Ascending aorta (tissue), 2 donors: ENCODE results near the gene ARFRP1. TPM values are rescaled to one million over a fixed set of nuclear protein-coding genes. Genes with fewer than 3 reads are reported as not detected.

ENCODE experiments used
- DNase-seq, 2 donors: peaks; one replicate each; pipeline ENCODE4 v3.0.0-alpha.2; 2019; ENCODE audit warnings: low spot score in 2 of 2
- H3K27ac ChIP-seq, 2 donors: fragments of 200-600 bp; sonication (generic); one replicate each; pipeline ENCODE4 v1.5.1; 2016 to 2017; ENCODE audit warnings: mild to moderate bottlenecking in 1 of 2
- H3K27me3 ChIP-seq: fragments of 200-600 bp; sonication (generic); one replicate; pipeline ENCODE4 v1.5.1; 2017
- H3K36me3 ChIP-seq, 2 donors: fragments of 200-600 bp; sonication (generic); one replicate each; pipeline ENCODE4 v1.5.1; 2016
- H3K4me1 ChIP-seq, 2 donors: fragments of 200-600 bp; sonication (generic); one replicate each; pipeline ENCODE4 v1.5.1; 2016 to 2017; ENCODE audit warnings: mild to moderate bottlenecking in 1 of 2
- H3K4me3 ChIP-seq, 2 donors: fragments of 200-600 bp; sonication (generic); one replicate each; pipeline ENCODE4 v1.5.1; 2016 to 2017; ENCODE audit warnings: mild to moderate bottlenecking in 1 of 2
- H3K9me3 ChIP-seq, 2 donors: fragments of 200-600 bp; sonication (generic); one replicate each; pipeline ENCODE4 v1.5.1; 2016
- CTCF ChIP-seq, 3 experiments: fragments of 200-600 bp in 2 of 3; fragments of 450-650 bp in 1 of 3; sonication (generic) in 2 of 3; IDR thresholded peaks; one replicate each; pipeline ENCODE4 v1.5.1; 2016 to 2019; ENCODE audit warnings: antibody characterized with exemption in 3 of 3, mild to moderate bottlenecking in 1 of 3, moderate library complexity in 1 of 3
- intact Hi-C: fragments of 100-400 bp; cut with DNase I; formaldehyde crosslinking; loops from one replicate; pipeline ENCODE4 v1.15.1; 2023
- total RNA-seq: library from RNA; depleted of rRNA; stranded (reverse); fragments of >200 nt; gene quantifications from one replicate; pipeline ENCODE4 v1.1.0, GENCODE V29; 2016

ARFRP1 gene
- total RNA-seq, 1 donor from 2014 or later, result 50.8 TPM

- Histone ChIP-seq H3K27me3 (no peaks in the 10 kb centered on the region), H3K4me1 (peaks cover 11 to 21% of the 10 kb centered on the region in 2 donors), H3K27ac (peak overlapping the region; percentile 90 to 98), H3K9me3 (no peaks in the 10 kb centered on the region), H3K4me3 (no peak overlapping the region), H3K36me3 (peaks cover 20 to 37% of the 10 kb centered on the region in 2 donors)
- no peak for DNase-seq
- intact Hi-C loops, result no loop called here
- no peak for TF ChIP-seq CTCF (IDR thresholded peaks at IDR 0.05)
These were observed 27.3 kb downstream of the ARFRP1 start for GRCh38 chr20:63680427-63680826.

- intact Hi-C loops, result no loop called here
- Histone ChIP-seq H3K4me3 (no peak overlapping the region), H3K27ac (peak overlapping the region in 1 of 2 donors; percentile 98), H3K27me3 (no peaks in the 10 kb centered on the region), H3K4me1 (peaks cover 11 to 20% of the 10 kb centered on the region in 2 donors), H3K9me3 (no peaks in the 10 kb centered on the region), H3K36me3 (peaks cover 22 to 42% of the 10 kb centered on the region in 2 donors)
- no peak for TF ChIP-seq CTCF (IDR thresholded peaks at IDR 0.05)
- no peak for DNase-seq
These were observed 27.9 kb downstream of the ARFRP1 start for GRCh38 chr20:63679799-63680305.

GRCh38 chr20:63678667-63679465 is 28.9 kb downstream of the ARFRP1 start:
- no peak for TF ChIP-seq CTCF (IDR thresholded peaks at IDR 0.05)
- intact Hi-C loops, result no loop called here
- H3K4me3 ChIP-seq, result no peak overlapping the region
- no peak overlapping the region for H3K27ac ChIP-seq
- H3K9me3 ChIP-seq, result no peaks in the 10 kb centered on the region
- no peak for DNase-seq
- peaks cover 29 to 51% of the 10 kb centered on the region in 2 donors for H3K36me3 ChIP-seq
- no peaks in the 10 kb centered on the region for H3K27me3 ChIP-seq
- peaks cover 11 to 20% of the 10 kb centered on the region in 2 donors for H3K4me1 ChIP-seq

GRCh38 chr20:63678071-63678470 is 29.7 kb downstream of the ARFRP1 start:
- Histone ChIP-seq H3K9me3 (no peaks in the 10 kb centered on the region), H3K27ac (no peak overlapping the region), H3K4me1 (peaks cover 9 to 16% of the 10 kb centered on the region in 2 donors), H3K4me3 (no peak overlapping the region), H3K27me3 (no peaks in the 10 kb centered on the region), H3K36me3 (peaks cover 37 to 55% of the 10 kb centered on the region in 2 donors)
- no peak for DNase-seq
- TF ChIP-seq CTCF (IDR thresholded peaks at IDR 0.05), result no peak
- intact Hi-C loops, result no loop called here

GRCh38 chr20:63675681-63676368 is 32.0 kb downstream of the ARFRP1 start:
- Histone ChIP-seq H3K4me1 (no peaks in the 10 kb centered on the region), H3K4me3 (no peak overlapping the region), H3K27me3 (no peaks in the 10 kb centered on the region), H3K27ac (no peak overlapping the region), H3K36me3 (peaks cover 55 to 65% of the 10 kb centered on the region in 2 donors), H3K9me3 (no peaks in the 10 kb centered on the region)
- TF ChIP-seq CTCF (IDR thresholded peaks at IDR 0.05), result no peak
- intact Hi-C loops, result no loop called here
- DNase-seq, result no peak
